22Rv1 (cell line): Measurements from ENCODE around the gene AVPI1.
"Not testable (repeated sequence)": the region's sequence is repeated elsewhere in the genome, so short reads cannot be mapped to it uniquely, and the experiment has no call there.

Source experiments
- H3K27ac ChIP-seq: fragments of 450-650 bp; 2 replicates; pipeline ENCODE4 v1.5.1; 2017
- CTCF ChIP-seq: fragments of 450-650 bp; IDR thresholded peaks from 2 replicates; pipeline ENCODE4 v1.5.1; 2017; ENCODE audit warnings: mild to moderate bottlenecking
- ZFX ChIP-seq: fragments of 450-650 bp; IDR thresholded peaks from 2 replicates; pipeline ENCODE4 v1.6.1; 2017; ENCODE audit warnings: antibody characterized with exemption, borderline replicate concordance

The AVPI1 gene

GRCh38 chr10:97684866-97685394 is 2.1 kb downstream of the AVPI1 start:
- no peak overlapping the region for H3K27ac ChIP-seq
- TF ChIP-seq ZFX (no peak), CTCF (no peak)

GRCh38 chr10:97684368-97684713 is 2.7 kb downstream of the AVPI1 start:
- not testable (repeated sequence) for H3K27ac ChIP-seq

GRCh38 chr10:97683556-97684367 is 3.3 kb downstream of the AVPI1 start:
- H3K27ac ChIP-seq, result no peak overlapping the region
- no peak for TF ChIP-seq CTCF
- TF ChIP-seq ZFX, result no peak

GRCh38 chr10:97682042-97682441 is 5.0 kb downstream of the AVPI1 start:
- TF ChIP-seq CTCF (no peak), ZFX (no peak)
- H3K27ac ChIP-seq, result no peak overlapping the region

GRCh38 chr10:97679594-97679993 is 7.4 kb downstream of the AVPI1 start:
- H3K27ac ChIP-seq, result no peak overlapping the region
- TF ChIP-seq ZFX, result no peak
- no peak for TF ChIP-seq CTCF

- TF ChIP-seq ZFX (no peak), CTCF (peak; percentile 95)
- no peak overlapping the region for H3K27ac ChIP-seq
These were observed 10.1 kb downstream of the AVPI1 start for GRCh38 chr10:97676770-97677581.

GRCh38 chr10:97675222-97675621 is 11.8 kb downstream of the AVPI1 start:
- H3K27ac ChIP-seq, result no peak overlapping the region
- TF ChIP-seq CTCF, result no peak
- no peak for TF ChIP-seq ZFX
